Memory B cell (primary cell): ENCODE measurements around the gene FAM89A.
A peak's percentile ranks its signal among the peaks of the same experiment; 100 is the strongest.
"Not testable (repeated sequence)": the region's sequence is repeated elsewhere in the genome, so short reads cannot be mapped to it uniquely, and the experiment has no call there.

ENCODE experiments used
- ATAC-seq: fragments of 150-1000 bp; cut with Tn5 transposase; 2 replicates; pipeline ENCODE4 v1.10.0; 2021; ENCODE audit warnings: low read depth, mild to moderate bottlenecking, moderate library complexity
- DNase-seq, 2 donors: peaks; one replicate each; pipeline ENCODE4 v3.0.0; 2022; ENCODE audit warnings: low spot score in 2 of 2
- H3K27ac Mint-ChIP-seq: one replicate; pipeline ENCODE4 v1.8.0; 2022; ENCODE audit warnings: mild to moderate bottlenecking, moderate library complexity, mixed read lengths
- H3K27me3 Mint-ChIP-seq: one replicate; pipeline ENCODE4 v1.8.0; 2022; ENCODE audit warnings: mixed read lengths
- H3K36me3 Mint-ChIP-seq: one replicate; pipeline ENCODE4 v1.8.0; 2022; ENCODE audit warnings: mild to moderate bottlenecking, mixed read lengths
- H3K4me1 Mint-ChIP-seq: one replicate; pipeline ENCODE4 v1.8.0; 2022; ENCODE audit warnings: mixed read lengths
- H3K4me3 Mint-ChIP-seq: one replicate; pipeline ENCODE4 v1.8.0; 2022; ENCODE audit warnings: mild to moderate bottlenecking, moderate library complexity, mixed read lengths
- H3K9me3 Mint-ChIP-seq: one replicate; pipeline ENCODE4 v1.8.0; 2022; ENCODE audit warnings: mixed read lengths

FAM89A gene

DNA sequence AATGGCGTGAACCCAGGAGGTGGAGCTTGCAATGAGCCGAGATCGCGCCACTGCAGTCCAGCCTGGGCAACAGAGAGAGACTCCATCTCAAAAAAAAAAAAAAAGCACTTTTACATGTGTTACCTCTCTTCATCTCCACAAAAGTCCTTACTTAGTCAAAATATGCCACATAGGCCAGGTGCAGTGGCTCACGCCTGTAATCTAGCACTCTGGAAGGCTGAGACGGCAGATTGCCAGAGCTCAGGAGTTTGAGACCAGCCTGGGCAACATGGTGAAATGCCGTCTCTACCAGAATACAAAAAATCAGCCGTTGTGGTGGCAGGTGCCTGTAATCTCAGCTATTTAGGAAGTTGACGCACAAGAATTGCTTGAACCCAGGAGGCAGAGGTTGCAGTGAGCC, 8.4 kb upstream of the FAM89A start:
- not testable (repeated sequence) for H3K27ac Mint-ChIP-seq, H3K9me3 Mint-ChIP-seq, H3K4me1 Mint-ChIP-seq, H3K36me3 Mint-ChIP-seq, DNase-seq, H3K4me3 Mint-ChIP-seq, ATAC-seq
- H3K27me3 Mint-ChIP-seq, result peaks cover 14% of the 10 kb centered on the region

DNA sequence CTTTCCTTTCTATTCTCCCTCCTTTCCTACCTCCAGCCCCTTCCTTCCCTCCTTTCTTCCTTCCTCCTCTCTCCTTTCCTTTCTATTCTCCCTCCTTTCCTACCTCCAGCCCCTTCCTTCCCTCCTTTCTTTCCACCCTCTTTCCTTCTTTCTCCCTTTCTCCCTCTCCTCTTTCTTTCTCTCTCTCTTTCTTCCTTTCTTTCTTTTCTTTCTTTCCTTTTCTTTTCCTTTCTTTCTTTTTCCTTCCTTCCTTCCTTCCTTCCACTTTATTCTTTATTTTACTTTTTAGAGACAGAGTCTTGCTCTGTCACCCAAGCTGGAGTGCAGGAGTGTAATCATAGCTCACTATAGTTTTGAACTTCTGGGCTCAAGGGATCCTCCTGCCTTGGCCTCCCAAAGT, 7.5 kb upstream of the FAM89A start:
- H3K27ac Mint-ChIP-seq, ATAC-seq: not testable (repeated sequence)
- H3K27me3 Mint-ChIP-seq, result peaks cover 14% of the 10 kb centered on the region

DNA sequence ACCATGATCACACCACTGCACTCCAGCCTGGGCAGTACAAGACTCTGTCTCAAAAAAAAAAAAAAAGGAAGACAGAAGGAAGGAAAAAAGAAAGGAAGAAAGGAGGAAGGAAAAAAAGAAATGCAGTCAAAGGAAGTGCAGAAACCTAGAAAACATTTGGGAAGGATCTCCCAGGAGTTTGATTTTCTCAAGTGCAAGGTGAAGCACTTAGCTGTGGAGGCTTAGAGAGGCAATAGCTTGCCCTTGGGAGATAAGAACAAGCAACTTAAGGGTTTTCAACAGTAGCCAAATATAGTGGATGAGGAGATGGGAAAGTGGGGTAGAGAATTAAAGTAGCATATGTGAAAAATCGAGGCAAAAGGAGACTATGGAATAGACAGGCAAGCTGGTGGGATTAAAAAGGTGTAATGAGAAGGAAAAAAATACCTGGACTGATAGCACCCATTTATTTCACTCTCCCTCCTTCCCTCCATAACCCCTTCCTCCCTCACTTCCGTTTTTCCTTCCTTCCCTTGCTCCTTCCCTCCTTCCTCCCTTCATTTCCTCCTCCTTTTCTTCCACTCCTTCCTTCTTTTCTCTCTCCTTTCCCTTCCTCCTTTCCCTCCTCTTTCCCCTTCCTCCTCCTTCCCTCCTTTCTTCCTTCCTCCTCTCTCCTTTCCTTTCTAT, 6.8 kb upstream of the FAM89A start:
- H3K36me3 Mint-ChIP-seq, result no peaks in the 10 kb centered on the region
- H3K4me3 Mint-ChIP-seq, result no peak overlapping the region

More for the DNA sequence above, 7.5 kb upstream of the FAM89A start:
- H3K4me1 Mint-ChIP-seq, H3K9me3 Mint-ChIP-seq, H3K4me3 Mint-ChIP-seq, DNase-seq, H3K36me3 Mint-ChIP-seq: not testable (repeated sequence)

DNA sequence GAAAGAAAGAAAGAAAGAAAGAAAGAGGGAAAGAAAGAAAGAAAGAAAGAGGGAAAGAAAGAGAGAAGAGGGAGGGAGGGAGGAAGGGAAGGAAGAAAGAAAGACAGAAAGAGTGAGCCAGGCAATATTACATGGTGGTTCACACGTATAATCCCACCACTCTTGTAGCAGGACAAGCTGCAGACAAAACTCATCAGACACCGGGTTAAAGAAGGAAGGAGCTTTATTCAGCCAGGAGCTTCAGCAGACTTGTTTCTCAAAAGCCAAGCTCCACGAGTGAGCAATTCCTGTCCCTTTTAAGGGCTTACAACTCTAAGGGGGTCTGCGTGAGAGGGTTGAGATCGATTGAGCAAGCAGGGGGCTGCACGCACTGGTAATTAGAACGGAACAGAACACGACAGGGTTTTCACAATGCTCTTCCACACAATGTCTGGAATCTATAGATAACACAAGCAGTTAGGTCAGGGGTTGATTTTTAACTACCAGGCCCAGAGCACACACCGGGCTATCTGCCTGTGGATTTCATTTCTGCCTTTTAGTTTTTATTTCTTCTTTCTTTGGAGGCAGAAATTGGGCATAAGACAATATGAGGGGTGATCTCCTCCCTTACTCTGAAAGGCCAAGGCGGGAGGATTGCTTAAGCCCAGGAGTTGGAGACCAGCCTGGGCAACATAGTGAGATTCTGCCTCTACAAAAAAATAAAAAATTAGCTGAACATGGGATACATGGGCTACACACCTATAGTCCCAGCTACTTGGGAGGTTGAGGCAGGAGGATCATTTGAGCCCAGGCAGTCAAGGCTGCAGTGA, 6.1 kb upstream of the FAM89A start:
- ATAC-seq, DNase-seq, H3K4me3 Mint-ChIP-seq, H3K36me3 Mint-ChIP-seq, H3K27ac Mint-ChIP-seq, H3K9me3 Mint-ChIP-seq, H3K4me1 Mint-ChIP-seq: not testable (repeated sequence)
- H3K27me3 Mint-ChIP-seq, result peaks cover 14% of the 10 kb centered on the region

More for the DNA sequence above, 6.8 kb upstream of the FAM89A start:
- no peak for DNase-seq
- Mint-ChIP-seq H3K27me3 (peaks cover 14% of the 10 kb centered on the region), H3K4me1 (no peaks in the 10 kb centered on the region), H3K27ac (no peak overlapping the region), H3K9me3 (peaks cover 3% of the 10 kb centered on the region)
- ATAC-seq, result no peak

DNA sequence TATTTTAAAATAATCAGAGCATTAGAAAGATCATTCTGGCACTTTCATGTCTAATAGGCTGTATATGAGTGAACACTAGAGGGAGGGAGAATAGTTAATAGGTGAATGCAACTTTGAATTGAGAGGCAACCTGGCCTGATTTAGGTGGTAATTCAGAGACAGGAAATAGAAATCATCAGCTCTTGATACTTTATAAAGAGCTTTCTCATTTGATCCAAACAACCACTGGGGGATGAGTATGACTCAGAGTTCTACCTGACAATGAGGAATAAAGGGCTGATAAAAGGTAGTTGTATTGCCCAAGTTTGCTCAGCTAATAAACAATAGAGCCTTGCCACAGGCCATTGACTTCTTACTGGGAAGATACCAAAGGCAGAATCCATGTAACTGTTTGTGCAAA, 5.2 kb upstream of the FAM89A start:
- Mint-ChIP-seq H3K4me1 (peaks cover 3% of the 10 kb centered on the region), H3K4me3 (no peak overlapping the region), H3K27me3 (peaks cover 14% of the 10 kb centered on the region), H3K36me3 (no peaks in the 10 kb centered on the region), H3K27ac (no peak overlapping the region), H3K9me3 (peaks cover 3% of the 10 kb centered on the region)
- no peak for DNase-seq
- peak; percentile 24 for ATAC-seq

DNA sequence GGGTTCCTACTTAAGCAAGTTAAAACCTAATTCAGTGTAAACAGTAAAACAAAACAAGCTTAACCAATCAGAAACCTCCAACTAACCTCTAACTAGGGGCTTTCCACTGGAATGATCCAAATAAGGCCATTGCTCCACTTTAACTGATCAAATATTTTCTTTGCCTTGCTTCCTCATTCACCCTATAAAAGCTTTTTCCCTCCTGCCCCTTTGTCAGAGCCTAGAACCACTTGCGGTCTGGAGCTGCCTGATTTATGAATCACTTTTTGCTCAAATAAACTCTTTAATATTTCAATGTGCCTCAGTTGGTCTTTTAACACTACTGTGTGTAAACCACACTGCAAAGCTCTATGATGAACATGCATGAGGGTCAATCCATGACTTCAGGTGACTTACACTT, 4.5 kb upstream of the FAM89A start:
- peaks cover 14% of the 10 kb centered on the region for H3K27me3 Mint-ChIP-seq
- ATAC-seq (no peak), DNase-seq (no peak)
- H3K9me3 Mint-ChIP-seq, result peaks cover 3% of the 10 kb centered on the region
- peaks cover 3% of the 10 kb centered on the region for H3K4me1 Mint-ChIP-seq
- no peak overlapping the region for H3K27ac Mint-ChIP-seq
- no peaks in the 10 kb centered on the region for H3K36me3 Mint-ChIP-seq
- H3K4me3 Mint-ChIP-seq, result no peak overlapping the region

DNA sequence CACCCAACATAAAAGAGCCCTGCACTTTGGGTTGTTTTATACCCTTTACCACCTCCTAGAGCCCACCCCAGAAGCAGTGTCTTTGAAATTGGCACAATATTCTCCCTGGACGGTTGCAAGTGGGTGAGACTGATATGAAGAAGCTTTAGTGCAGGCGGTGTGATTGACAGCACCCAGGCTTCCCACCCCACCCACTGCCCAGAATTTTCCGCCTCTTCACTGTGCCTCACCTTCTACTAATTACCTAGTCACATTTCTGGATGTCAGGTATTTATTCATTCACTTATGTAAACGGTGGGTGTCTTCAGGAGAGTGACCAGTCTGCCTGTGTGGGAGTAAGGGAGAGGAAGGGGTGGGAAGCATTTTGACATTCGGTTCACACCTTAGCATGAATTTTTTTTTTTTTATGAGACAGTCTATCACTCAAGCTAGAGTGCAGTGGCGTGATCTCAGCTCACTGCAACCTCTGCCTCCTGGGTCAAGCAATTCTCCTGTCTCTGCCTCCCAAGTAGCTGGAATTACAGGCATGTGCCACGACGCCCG, 1.7 kb upstream of the FAM89A start:
- Mint-ChIP-seq H3K4me1 (peaks cover 7% of the 10 kb centered on the region), H3K27ac (no peak overlapping the region), H3K36me3 (peaks cover 4% of the 10 kb centered on the region), H3K9me3 (peaks cover 3% of the 10 kb centered on the region), H3K4me3 (peak overlapping the region; percentile 97), H3K27me3 (peaks cover 6% of the 10 kb centered on the region)
- no peak for DNase-seq
- no peak for ATAC-seq

DNA sequence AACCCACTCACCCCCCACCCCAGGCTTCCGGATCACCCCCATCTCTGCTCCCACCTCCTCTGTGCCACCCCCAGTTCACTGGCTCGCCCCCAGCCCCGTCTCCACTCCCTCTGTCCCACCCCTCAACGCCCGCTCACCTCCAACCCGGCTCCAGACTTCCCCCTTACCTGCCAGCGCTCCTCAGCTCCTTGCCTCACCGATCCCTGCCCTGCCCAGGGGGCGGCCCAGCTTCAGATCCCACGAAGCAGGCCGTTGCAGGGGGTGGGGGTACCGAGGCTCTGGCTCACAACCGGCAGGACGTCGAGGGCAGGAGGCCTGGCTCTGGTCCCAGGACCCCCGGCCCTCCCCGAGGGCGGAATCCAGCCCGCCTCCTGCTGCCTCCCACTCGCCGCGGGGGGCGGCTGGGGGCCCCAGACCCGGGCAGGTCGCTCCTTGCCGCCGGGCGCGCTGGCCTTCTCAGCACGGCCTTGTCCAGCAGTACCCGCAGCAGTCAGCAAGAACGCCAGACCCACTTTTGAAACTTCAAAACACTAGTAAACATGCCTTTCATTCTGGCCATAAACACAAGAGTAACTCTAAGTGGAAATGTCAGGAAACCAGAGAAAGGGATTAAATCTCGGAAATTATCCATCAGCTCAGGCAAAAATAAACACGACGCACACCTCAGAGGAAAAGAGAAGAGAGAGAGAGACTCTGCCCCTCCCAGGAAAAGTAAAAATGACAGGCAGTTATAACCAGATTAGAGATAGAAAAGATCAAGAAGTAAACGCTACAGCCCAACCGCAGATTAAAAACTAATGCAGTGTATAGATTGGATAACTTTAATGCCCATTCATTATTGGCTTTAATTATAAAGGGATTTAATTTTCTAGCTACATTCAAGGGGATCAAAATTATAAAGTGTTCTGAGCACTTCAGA, 1.0 kb upstream of the FAM89A start:
- ATAC-seq (peak; percentile 1), DNase-seq (peak; percentile 11 to 17)
- Mint-ChIP-seq H3K27me3 (peaks cover 8% of the 10 kb centered on the region), H3K4me1 (peaks cover 13% of the 10 kb centered on the region), H3K27ac (peak overlapping the region; percentile 79), H3K36me3 (peaks cover 4% of the 10 kb centered on the region), H3K9me3 (peaks cover 3% of the 10 kb centered on the region), H3K4me3 (peak overlapping the region; percentile 97)

DNA sequence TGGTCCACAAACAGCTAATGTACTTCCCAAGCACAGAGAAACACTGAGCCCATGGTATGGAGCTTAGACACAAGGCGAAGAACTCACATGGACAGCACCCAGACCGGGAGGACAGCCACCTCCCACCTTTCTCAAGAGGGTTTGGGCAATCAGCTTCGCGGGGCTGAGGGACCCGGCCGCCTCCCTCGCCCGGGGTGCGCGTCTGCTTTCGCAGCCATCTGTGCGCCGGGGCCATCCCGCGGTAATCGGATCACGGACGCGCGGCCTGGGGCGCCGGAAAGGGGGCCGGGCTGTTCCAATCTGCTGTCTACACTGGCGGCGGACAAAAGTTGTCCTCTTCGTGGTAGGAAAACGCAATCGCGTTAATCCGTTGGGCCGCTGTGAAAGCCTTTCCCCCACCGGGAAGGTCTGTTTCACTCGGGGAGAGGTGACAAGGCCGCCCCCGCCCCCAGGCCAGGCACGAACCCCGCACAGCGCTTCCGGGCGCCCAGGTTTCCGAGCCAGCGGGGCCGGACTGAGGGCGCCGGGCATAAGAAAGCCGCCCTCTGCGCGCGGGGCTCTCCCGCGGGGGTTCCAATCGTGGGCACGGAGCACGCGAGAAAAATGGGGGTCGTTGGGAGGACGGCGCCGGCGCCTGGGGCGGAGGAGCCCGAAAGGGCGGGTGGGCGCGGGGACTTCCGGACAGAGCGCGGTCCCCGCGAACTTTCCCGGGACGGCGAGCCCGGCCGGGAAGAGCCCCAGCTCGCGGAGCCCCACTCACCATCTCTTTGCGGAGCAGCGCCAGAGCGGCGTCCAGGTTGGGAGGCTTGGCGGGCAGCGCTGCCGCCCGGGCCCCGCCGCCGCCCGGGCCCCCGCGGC, 664 bp downstream of the FAM89A start:
- H3K4me1 Mint-ChIP-seq, result peaks cover 13% of the 10 kb centered on the region
- no peaks in the 10 kb centered on the region for H3K9me3 Mint-ChIP-seq
- H3K4me3 Mint-ChIP-seq, result peak overlapping the region; percentile 78
- H3K36me3 Mint-ChIP-seq, result peaks cover 4% of the 10 kb centered on the region
- peaks cover 2% of the 10 kb centered on the region for H3K27me3 Mint-ChIP-seq
- peak; percentile 29 for ATAC-seq
- DNase-seq, result peak; percentile 12 to 37
- H3K27ac Mint-ChIP-seq, result no peak overlapping the region

DNA sequence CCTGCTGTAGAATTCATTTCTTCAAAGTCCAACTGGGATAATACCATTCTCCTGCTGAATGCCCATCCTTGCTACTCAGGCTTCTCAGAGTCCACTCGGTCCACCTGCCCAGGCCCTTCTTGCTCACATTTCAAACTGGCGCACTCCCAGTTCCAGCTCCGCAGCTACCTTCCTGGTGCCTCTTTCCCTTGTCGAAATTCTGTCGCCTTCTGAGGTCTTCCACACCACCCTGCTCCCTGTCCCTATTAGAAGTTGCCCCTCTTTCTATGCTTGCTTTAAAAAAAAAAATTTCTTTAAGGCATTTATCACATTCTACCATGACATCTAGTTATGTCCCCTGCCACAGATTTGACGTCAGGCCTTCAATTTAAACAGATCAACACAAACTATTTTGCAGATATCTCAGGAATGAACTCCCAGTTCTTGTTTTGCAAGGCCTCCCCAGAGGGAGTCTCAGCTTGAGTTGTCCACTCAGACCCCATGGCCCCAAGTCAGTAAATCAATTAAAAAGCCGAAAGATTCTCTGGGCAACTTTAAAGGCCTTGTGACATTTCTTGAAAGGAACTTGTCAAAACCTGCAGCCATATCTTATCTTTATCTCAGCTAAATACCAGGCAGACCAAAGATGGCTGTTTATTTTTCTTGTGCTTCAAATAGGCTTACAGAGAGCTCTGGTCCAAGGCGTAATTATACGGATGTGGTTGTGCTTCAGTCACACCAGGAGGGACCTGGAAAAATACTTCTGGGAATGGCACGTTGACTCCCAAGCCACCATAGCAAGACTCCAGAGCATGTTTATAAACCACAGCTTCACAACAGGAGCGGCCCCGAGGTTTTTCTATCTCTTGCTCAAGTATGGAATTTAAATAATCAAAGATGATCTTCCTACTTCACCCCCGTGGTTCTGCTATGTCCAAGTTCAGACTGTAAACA, 2.2 kb downstream of the FAM89A start:
- Mint-ChIP-seq H3K27me3 (peaks cover 2% of the 10 kb centered on the region), H3K9me3 (no peaks in the 10 kb centered on the region), H3K27ac (no peak overlapping the region), H3K4me3 (no peak overlapping the region), H3K4me1 (peaks cover 13% of the 10 kb centered on the region), H3K36me3 (peaks cover 4% of the 10 kb centered on the region)
- DNase-seq (no peak), ATAC-seq (no peak)

DNA sequence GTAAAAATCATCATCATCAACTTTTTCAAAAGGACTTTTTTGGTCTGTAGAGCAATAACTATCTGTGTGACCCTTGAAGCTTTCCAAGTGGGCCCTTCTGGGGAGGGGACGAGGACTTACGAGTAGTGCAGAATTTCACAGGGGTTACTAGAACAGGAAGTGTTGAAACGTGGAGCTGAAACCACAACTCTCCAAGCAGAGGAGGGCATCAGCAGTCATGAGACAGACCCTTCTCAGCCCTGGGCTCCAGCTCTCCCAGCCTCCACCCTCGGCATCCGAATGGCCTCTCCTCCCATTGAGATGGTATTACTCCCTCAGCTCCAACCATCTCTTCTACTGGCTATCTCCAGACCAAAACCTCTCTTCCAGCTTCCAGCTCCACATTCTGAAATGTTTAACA, 3.6 kb downstream of the FAM89A start:
- peaks cover 2% of the 10 kb centered on the region for H3K27me3 Mint-ChIP-seq
- DNase-seq (no peak), ATAC-seq (no peak)
- H3K27ac Mint-ChIP-seq, result no peak overlapping the region
- H3K4me3 Mint-ChIP-seq, result no peak overlapping the region
- H3K9me3 Mint-ChIP-seq, result no peaks in the 10 kb centered on the region
- peaks cover 13% of the 10 kb centered on the region for H3K4me1 Mint-ChIP-seq
- H3K36me3 Mint-ChIP-seq, result peaks cover 4% of the 10 kb centered on the region

DNA sequence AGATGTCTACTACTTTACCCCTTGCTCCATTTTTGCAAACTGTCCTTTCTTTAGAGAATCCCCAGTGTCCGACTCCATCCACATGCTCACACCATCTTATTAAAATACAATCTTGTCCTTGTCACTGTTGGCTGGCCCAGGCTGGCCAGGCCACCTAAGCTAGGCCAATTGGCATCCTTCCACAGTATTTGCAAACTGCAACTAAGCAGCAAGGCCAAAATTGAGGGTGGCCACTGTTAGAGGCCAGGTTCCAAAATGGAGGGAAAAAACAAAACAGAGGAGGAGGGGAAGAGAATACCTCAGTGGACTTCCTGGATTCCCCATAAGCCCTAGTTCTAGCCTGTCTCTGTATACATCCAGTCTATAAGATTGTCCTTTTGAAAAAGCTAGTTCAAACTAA, 4.3 kb downstream of the FAM89A start:
- peaks cover 4% of the 10 kb centered on the region for H3K36me3 Mint-ChIP-seq
- no peak overlapping the region for H3K4me3 Mint-ChIP-seq
- H3K27me3 Mint-ChIP-seq, result peaks cover 2% of the 10 kb centered on the region
- no peaks in the 10 kb centered on the region for H3K9me3 Mint-ChIP-seq
- no peak overlapping the region for H3K27ac Mint-ChIP-seq
- peaks cover 10% of the 10 kb centered on the region for H3K4me1 Mint-ChIP-seq
- DNase-seq (no peak), ATAC-seq (no peak)
